GM12892 (cell line): ENCODE measurements around the gene TPSD1.
"Not testable (repeated sequence)": the region's sequence is repeated elsewhere in the genome, so short reads cannot be mapped to it uniquely, and the experiment has no call there.

Experiments
- DNase-seq: peaks from one replicate; pipeline ENCODE4 v3.0.0; 2011; ENCODE audit not compliant: insufficient read length
- FAIRE-seq: peaks from 2 replicates; lab custom pipeline; 2011; peaks lifted over from hg19 to GRCh38; lab: Jason Lieb, UNC
- POLR2A ChIP-seq: IDR thresholded peaks from 2 replicates; pipeline ENCODE4 v1.6.1; 2011; ENCODE audit warnings: low read depth, low read length, control low read depth
- POLR2AphosphoS5 ChIP-seq: IDR thresholded peaks from 2 replicates; pipeline ENCODE4 v1.6.1; 2011; ENCODE audit warnings: low read depth, low read length, control low read depth
- TAF1 ChIP-seq: IDR thresholded peaks from 2 replicates; pipeline ENCODE4 v1.6.1; 2011; ENCODE audit warnings: low read depth, mild to moderate bottlenecking, control low read depth, low read length, borderline replicate concordance

Gene TPSD1

DNA sequence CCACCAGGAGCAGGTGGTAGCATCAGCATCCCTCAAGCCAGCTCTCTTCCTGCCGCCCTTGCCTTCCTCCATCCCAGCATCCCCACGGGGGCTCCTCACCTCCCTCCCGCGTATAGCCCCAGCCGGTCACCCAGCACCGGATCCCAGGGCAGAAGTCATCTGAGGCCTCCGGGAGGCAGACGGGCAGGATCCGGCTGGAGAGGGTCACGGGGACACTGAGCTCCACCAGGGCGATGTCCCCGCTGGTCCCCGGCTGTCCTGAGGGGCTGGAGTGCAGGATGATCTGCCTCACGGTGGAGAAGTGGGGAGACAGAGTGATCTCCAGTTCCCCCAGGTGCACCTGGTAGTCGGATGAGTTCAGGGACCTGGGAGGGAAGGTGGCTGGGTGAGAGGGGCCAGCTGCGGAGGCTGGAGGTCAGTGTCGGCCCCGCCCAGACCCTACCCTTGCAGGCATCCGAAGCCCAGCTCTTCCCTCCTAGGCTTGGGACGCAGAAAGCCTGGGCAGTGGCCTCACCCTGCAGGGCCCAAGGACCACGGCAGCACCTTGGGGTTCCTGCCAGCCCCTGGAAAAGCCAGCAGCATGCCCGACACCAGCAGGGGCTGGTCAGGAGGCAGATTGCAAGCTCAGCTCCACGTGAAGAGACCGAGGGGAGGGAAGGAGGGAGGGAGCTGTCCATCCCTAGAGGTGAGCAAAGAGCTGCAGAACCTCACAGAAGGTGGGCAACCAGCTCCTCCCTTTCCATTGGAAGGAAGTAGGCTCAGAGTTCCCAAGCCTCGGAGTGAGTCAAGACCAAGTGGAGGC lies 33.1 kb upstream of the TPSD1 start:
- TF ChIP-seq TAF1: no peak
- no peak for DNase-seq
- FAIRE-seq: no peak

GRCh38 chr16:1223355-1224214 lies 32.3 kb upstream of the TPSD1 start:
- DNase-seq (no peak), FAIRE-seq (no peak)
- TF ChIP-seq POLR2A: no peak
- no peak for TF ChIP-seq POLR2AphosphoS5
- TF ChIP-seq TAF1: no peak

- DNase-seq: no peak
- TF ChIP-seq POLR2AphosphoS5: no peak
- no peak for TF ChIP-seq POLR2A
- TF ChIP-seq TAF1: no peak
- no peak for FAIRE-seq
Measured at GRCh38 chr16:1224558-1224957, 31.3 kb upstream of the TPSD1 start.

- TF ChIP-seq POLR2AphosphoS5: no peak
- TF ChIP-seq POLR2A: no peak
- TF ChIP-seq TAF1: no peak
- DNase-seq (no peak), FAIRE-seq (no peak)
Measured at GRCh38 chr16:1225051-1225451, 30.8 kb upstream of the TPSD1 start, which contains the start of gene TPSG1. TPSG1 (minus strand) TSS chr16:1225268; CDS start chr16:1225252, 16 bp downstream.

GRCh38 chr16:1225728-1226311 lies 30.0 kb upstream of the TPSD1 start:
- FAIRE-seq, DNase-seq: not testable (repeated sequence)

- not testable (repeated sequence) for DNase-seq, FAIRE-seq
Measured at GRCh38 chr16:1226692-1227091, 29.2 kb upstream of the TPSD1 start.

DNA sequence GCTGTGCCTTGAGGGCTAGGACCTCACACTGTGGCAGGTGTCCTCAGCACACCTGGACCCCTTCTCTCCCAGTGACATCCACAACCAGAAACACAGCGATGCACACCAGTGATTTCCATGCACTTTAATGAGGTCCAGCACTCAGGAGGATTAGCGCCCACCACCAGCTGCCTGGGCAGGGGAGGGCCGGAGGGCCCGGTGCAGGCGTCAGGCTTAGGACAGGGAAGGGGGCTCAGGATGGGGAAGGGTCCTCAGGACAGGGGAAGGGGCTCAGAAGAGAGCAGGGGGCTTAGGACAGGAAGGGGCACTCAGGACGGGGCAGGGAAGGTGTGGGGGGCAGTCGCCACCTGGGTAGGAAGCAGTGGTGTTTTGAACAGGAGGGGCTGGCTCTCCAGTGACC lies 27.6 kb upstream of the TPSD1 start:
- DNase-seq, FAIRE-seq: not testable (repeated sequence)

DNA sequence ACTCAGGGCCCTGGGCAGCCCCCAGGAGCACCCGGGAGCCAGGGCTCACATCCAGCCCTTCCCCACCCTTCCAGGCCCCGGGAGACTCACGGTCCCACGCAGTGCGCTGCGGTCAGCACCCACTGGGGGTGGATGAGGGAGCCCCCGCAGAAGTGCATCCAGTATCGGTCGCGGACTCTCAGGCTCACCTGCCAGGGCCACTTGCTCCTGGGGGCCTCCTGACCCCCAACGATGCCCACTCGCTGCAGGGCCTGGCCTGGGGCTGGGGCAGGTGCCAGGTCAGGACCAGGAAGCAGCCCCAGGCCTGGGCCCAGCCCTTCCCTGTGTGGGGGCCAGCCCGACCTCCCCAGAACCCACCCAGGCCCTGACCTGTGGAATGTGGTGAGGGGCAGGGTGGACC lies 26.4 kb upstream of the TPSD1 start:
- not testable (repeated sequence) for DNase-seq, FAIRE-seq

- DNase-seq, FAIRE-seq: not testable (repeated sequence)
Measured at GRCh38 chr16:1230084-1230470, 25.8 kb upstream of the TPSD1 start, which contains the start of gene TPSB2. TPSB2 (minus strand) TSS chr16:1230184; CDS start chr16:1229951, 233 bp downstream.

- FAIRE-seq, DNase-seq: not testable (repeated sequence)
Measured at GRCh38 chr16:1230471-1231212, 25.2 kb upstream of the TPSD1 start.

- not testable (repeated sequence) for DNase-seq, FAIRE-seq
Measured at GRCh38 chr16:1231301-1231700, 24.6 kb upstream of the TPSD1 start.

DNA sequence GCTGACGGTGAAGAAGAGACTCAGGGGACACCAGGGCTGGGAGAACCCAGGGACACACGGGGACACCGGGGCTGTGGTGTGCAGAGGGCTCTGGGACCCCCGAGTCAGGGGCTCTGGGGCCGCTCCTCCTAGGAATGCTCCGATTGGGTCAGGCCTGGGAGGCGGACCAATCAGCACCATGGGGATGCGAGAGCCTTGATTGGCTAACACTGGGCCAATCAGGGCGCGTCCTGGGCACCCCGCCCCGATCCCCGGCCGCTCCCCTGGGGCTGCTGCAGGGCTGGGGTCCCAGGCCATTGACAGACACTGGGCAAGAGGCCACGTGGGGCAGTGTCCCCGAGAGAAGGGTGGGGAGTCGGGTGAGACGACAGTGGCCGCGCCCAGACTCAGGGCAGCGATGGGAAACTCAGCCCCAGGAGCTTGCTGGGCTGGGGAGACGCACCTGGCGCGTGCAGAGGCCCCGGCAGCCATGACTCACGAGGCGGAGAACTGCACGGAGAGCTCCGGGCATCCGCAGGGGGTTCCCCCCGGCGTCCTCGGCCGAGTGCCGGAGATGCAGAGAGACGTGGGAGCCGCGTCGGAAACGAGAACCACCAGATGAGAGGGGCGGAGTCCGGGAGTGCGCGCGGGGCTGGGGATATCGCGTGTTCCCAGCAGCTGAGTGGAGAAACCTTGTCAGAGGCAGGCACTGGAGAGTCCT lies 23.7 kb upstream of the TPSD1 start:
- not testable (repeated sequence) for FAIRE-seq, DNase-seq

- not testable (repeated sequence) for DNase-seq, FAIRE-seq
Measured at GRCh38 chr16:1236659-1237058, 19.2 kb upstream of the TPSD1 start.
